ENCODE results near the gene TRIM5.
"Not testable (repeated sequence)": the region's sequence is repeated elsewhere in the genome, so short reads cannot be mapped to it uniquely, and the experiment has no call there.

Gene TRIM5

DNA sequence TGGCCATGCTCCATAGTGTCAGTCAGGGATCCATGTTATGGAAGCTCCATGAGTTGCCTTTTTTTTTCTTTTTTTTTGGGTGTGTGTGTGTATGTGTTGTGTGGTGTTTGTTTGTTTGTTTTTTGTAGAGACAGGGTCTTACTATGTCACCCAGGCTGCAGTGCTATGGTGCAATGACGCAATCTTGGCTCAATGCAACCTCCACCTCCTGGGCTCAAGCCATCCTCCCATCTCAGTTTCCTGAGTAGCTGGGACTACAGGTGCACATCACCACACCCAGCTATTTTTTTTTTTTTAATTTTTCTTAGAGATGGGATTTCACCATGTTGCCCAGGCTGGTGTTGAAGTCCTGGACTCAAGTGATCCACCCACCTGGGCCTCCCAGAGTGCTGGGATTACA, 3.6 kb upstream of the TRIM5 start:
- no peak for DNase-seq

DNA sequence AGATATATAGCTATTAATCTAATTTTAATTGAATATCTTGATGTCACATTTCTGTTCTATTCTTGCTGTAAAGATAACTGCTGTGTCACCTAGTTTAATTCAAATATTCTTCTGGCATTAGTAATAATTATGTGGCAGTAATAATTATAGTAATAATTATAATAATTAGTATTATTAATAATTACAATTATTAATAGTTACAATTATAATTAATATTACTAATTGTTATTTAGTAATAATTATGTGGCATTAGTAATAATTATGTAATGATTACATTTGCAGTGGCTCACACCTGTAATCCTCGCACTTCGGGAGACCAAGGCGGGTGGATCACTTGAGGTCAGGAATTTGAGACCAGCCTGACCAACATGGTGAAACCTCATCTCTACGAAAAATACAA, 1.6 kb upstream of the TRIM5 start:
- DNase-seq, result no peak

DNA sequence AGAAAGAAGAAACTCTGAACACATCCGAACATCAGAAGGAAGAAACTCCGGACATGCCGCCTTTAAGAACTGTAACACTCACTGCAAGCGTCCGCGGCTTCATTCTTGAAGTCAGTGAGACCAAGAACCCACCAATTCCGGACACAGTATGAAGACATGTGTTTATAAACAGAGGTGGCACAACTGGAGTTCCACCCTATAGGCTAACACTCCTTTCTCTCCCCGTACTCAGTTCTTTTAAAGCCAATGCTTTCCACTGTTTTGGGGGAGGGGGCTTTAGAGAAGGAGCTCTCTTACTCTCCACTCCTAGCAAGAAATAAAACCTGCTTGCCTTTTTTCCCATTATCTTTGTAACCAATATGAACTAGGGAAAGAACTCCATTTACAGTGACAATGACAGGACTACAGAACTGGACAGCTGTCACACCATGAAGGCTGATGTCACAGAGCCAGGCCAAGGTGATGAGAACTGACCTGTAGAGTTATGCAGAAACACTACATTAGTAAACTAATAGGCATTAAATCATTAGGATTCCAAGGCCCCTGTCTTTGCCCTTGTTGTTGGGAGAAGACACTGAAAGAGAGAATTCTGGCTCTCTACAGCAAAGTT, 733 bp downstream of the TRIM5 start:
- no peak for DNase-seq

DNA sequence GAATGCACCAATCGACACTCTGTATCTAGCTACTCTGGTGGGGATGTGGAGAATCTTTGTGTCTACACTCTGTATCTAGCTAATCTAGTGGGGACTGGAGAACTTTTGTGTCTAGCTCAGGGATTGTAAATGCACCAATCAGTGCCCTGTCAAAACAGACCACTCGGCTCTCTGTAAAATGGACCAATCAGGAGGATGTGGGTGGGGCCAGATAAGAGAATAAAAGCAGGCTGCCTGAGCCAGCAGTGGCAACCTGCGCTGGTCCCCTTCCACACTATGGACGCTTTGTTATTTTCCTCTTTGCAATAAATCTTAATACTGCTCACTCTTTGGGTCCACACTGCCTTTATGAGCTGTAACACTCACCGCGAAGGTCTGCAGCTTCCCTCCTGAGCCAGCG, 1.3 kb downstream of the TRIM5 start:
- not testable (repeated sequence) for DNase-seq

DNA sequence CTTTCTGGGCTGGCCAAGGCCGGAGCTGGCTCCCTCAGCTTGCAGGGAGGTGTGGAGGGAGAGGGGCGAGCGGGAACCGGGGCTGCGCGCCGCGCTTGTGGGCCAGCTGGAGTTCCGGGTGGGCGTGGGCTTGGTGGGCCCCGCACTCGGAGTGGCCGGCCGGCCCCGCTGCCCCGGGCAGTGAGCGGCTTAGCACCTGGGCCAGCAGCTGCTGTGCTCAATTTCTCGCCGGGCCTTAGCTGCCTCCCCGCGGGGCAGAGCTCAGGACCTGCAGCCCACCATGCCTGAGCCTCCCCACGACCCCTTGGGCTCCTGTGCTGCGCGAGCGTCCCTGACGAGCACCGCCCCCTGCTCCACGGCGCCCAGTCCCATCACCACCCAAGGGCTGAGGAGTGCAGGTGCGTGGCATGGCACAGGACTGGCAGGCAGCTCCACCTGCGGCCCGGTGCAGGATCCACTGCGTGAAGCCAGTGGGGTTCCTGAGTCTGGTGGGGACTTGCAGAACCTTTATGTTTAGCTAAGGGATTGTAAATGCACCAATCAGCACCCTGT, 1.9 kb downstream of the TRIM5 start:
- DNase-seq, result not testable (repeated sequence)

DNA sequence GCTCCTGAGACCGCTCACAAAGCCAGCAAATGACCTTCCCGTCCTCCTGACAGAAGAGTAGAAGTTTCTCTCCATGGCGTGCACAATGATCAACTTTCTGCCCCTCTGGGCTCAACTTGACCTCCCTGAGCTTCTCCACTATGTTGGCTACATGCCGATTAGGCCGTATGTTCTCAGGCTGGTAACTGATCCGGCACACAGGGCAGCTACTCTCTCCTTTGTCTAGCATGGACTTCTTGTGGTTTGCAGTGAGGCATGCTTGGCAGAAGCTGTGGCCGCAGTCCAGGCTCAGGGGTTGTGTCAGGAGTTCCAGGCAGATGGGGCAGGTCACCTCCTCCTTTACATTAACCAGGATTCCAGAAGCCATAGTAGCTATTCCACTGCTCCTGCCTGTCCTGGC, 5.1 kb downstream of the TRIM5 start:
- no peak for DNase-seq

DNA sequence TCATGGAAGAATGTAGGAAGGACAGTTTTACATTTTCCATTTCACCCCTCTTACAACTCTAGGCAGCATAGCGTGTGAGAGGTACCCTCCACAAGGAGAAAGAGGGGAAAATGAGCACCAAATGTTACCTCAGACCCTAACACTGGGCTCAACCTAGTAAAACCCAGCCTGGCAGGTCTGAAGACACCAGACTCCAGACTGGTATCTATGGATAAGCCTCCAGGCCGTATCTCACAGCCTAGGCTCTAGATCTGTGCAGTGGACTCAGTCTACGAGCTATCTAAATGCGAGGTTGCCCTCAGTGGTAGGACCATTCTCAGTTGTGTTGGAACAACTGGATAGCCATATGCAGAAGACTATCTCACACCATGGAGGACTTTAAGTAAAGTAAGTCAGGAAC, 10.5 kb downstream of the TRIM5 start:
- no peak for DNase-seq

DNA sequence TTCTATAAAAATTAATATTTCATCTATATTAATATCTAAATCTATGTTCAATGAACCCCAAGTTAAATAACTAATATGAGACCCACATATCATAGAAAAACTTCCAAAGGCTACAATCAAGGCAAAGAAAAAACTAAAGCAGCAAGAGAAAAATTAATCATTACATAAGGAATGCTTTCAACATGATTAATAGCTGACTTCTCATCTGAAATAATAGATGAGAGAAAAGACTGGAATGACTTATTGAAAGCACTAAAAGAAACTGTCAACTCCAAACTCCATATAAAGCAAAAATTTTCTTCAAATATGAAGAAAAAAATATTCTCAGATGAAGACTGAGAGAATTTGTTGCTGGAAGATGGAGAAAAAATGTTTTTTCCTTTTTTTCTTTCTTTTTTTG, 13.0 kb downstream of the TRIM5 start:
- DNase-seq, result no peak

DNA sequence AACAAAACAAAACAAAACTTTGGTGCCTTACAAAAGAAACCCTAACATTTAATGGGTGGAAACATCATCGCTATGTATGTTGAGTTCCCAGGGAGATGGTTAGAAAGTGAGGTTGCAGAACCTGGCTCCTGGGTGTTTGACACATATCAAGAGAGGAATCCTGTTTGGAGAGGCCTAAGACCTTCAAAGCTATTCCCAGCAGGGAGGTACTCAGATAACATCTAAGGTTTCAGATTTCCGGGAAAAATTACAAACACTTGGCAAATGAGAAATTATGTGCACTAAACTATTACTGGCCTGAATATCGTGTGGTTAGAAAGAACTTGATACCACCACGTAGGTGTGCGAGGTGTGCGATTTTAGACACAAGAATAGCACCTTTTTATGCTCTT, 18.5 kb downstream of the TRIM5 start:
- DNase-seq, result no peak

DNA sequence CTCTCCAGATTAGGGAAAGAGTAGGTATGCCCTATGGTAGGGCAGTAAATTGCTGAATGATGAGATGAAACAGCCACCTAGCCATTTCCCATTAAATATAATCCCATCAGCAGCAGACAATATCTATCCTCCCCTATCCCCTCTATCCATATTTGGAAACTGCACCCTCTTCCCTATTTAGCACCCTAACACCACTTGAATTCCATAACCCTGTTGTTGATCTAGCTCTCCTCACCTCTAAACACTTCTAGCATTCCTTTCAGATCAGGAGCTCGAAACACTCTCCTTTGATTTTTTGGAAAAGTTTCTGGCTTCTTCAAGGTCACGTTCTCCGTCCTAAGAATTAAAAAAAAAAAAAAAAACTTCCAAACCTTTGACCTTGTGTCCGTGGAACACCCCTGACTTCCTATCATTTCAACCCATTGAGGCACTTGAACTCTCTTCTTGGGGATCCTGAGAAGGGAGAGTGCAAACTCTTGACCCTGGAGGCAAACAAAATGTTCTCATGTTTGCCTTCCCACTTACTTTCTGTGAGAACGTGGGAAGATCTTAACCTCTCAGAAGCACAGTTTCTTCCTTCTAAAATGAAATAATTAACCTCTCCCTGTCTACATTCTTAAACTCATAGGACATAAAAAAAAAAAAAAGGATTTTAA, 19.0 kb downstream of the TRIM5 start:
- no peak for DNase-seq

DNA sequence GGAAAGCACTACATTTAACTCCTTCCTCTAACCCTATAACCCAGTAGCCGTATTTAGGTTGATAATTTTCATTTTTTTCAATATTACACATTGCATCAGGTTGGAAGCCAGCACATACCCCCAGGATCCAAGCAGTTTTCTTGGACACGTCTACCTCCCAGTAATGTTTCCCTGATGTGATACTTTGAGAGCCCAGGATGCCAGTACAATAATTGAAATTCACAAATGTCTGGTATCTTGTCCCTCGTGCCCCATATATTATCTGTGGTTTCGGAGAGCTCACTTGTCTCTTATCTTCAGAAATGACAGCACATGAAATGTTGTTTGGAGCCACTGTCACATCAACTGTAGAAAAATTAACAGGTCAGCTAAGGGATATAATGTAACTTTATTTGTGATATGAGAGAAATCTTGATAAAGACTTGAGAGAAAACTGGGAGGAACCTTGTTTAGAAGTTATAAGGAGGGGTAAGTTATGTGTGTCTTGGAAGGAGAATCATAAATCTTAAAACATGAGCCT, 19.8 kb downstream of the TRIM5 start:
- DNase-seq, result no peak

DNA sequence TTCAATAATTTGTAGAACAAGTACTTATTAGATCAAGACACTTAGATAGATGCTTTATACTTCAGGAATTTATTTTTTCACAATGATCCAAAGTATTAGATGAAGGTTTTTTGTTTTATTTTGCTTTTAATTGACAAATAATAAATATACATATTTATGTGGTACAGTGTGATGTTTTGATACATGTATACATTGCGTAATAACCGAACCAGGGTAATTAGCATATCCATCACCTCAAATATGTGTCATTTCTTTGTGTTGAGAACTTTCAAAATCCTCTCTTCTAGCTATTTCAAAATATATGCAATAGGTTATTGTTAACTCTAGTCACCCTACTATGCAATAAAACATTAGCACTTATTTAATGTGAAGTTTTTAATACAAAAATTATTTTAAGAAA, 21.4 kb downstream of the TRIM5 start:
- DNase-seq, result no peak

DNA sequence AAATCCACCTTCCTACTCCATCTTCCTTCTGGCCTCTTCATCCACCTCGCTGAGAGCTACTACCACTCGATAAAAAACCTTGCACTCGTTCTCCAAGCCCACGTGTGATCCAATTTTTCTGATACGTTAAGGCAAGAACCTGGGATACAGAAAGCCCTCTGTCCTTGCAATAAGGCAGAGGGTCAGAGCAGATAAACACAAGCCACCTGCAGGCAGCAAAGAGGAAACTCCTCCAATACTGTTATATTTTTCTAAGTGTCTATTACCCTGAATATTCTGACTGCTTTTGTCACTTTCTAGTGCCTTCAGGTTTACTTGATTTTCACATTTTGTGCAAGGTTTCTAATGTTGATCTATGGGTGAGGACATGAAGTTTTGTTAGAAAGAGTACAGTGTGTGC, 26.6 kb downstream of the TRIM5 start:
- DNase-seq, result no peak

DNA sequence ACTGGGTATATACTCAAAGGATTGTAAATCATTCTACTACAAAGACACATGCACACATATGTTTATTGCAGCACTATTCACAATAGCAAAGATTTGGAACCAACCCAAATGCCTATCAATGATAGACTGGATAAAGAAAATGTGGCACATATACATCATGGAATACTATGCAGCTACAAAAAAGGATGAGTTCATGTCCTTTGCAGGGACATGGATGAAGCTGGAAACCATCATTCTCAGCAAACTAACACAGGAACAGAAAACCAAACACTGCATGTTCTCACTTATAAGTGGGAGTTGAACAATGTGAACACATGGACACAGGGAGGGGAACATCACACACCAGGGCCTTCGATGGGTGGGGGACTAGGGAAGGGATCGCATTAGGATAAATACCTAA, 27.9 kb downstream of the TRIM5 start:
- DNase-seq, result not testable (repeated sequence)

DNA sequence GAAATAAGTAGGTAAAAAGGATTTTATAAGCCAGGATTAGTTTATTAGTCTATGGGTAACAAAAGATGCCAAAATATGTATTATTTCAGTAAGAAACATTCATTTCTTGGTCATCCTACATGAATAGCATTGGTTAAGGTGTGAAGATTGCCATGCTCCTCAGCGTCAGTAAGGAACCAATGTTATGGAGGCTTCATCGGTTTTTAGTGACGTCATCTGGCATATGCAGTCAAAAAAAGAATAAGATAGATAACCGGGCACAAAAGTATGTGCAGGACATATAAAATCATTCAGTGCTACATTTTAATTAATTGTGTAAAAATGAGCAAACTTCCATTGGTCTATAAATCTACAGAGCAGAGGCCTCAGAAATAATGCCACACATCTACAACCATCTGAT, 29.4 kb downstream of the TRIM5 start:
- no peak for DNase-seq

DNA sequence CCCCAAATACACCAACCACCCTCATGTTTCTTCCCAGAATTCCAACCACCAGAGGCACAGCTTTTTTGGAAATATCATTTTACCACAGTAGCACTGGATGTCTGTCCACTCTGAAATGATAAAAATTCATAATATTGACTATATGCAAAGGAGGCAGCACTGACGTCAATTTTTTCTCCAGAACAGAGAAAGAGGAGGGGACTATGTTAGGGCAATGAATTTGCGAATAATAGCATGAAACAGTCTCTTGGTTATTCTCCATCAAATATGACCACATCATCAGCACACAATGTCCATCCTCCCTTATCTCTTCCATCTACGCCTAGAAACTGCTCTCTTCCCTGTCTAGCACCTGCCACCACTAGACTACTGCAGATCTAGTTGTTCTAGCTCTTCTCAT, 38.7 kb downstream of the TRIM5 start:
- DNase-seq, result no peak

DNA sequence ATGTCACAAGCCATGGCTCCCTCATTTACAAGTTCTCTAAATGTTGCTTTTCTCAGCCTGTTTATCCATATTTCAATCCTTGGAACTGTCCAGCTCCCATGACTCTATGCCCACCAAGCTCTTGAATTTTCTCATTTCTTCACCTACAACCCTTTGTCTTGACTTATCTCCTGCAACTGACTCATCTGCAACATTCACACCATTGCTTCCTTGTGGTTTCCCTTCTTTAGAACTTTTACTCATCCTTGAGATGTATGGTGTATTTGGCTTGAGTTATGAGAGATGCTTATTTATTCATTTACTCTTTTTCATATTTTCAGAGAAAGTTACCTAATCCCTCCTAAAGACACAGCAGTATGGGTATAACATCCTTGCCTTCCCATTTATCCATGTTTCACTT, 41.3 kb downstream of the TRIM5 start:
- no peak for DNase-seq

DNA sequence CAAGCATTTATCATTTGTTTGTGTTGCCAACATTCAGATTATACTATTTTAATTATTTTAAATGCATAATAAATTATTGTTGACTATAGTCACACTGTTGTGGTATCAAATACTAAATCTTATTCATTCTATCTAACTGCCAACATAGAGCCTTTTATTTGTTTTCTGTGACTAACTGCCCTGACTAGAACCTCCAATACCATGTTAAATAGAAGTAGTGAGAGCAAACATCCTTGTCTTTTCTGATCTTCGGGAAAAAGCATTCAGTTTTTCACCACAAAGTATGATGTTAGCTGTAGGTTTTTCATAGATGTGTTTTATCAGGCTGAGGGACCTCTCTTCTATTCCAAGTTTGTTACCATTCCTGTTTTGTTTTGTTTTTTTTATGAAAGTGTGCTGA, 44.9 kb downstream of the TRIM5 start:
- no peak for DNase-seq

DNA sequence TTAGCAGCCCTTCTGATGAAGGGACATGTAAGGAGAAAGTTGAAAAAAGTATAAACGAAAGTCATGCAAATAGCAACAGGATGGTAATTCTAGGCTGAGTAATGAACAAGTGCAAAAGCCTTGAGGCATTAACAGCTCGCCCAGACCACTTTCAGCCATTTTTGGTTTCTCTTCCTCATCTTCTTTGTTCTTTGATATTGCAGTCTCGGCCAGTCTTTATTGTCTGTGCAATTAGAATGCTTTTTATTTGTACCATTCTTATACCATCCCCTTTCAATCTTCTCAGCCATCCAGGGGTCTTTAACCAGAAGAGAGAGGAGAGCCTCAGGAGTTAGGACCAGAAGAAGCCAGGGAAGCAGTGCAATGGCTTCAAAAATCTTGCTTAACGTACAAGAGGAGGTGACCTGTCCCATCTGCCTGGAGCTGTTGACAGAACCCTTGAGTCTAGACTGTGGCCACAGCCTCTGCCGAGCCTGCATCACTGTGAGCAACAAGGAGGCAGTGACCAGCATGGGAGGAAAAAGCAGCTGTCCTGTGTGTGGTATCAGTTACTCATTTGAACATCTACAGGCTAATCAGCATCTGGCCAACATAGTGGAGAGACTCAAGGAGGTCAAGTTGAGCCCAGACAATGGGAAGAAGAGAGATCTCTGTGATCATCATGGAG, 52.8 kb downstream of the TRIM5 start:
- no peak for DNase-seq

DNA sequence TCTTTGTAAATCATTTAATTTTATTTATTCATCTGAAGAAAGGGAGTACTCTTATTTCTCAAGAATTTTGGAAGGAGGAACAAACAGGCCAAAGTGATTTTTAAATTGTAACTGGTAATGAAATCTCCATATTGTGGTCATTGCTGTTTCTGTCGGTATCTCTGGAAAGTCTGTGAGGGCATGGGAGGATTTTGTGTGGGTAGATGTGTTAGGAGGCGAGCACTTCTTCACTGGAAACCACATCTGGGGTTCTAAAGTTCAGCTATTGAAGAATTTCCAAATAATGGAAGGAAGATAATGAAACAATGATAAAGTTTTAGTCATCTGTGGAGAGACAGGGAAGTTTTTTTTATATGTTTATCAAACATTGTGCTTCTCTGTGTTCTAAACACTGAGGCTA, 53.5 kb downstream of the TRIM5 start:
- DNase-seq, result no peak

DNA sequence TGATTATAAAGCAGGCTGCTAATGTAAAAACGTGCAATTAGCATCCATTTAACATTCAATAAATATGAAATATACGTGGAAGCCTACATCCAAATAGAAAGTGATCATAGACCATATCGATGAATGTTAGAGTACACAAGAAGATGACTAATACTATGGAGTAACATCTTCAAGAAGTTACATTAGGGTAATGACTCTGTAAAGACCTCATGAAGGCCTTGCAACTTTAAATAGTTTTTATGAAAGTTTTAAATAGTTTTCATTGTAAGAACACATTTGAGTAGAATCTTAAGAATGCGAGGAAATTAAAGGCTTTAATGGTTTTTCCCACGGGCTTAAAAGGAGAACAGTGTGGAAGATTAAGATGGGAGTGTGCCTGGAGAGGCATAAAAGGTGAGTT, 58.7 kb downstream of the TRIM5 start:
- DNase-seq, result no peak

DNA sequence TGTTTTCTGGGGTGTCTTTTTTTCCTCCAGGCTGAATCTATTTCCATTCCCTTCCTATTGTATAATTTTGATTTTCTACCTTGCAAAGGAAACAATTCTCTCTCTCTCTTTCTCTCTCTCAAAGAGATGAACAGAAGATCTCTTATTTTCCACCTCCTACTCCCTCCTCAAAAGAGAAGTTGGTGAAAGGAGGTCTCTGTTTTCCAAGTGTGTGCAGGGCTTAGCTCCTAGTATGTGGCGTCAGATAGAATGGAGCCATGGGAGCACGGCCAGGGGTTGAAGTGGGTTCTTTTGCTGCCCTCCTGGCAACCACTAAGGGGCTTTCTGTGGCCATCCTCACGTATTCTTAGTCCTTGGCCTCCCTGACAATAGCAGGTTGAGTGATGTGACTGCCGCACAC, 59.6 kb downstream of the TRIM5 start:
- no peak for DNase-seq

DNA sequence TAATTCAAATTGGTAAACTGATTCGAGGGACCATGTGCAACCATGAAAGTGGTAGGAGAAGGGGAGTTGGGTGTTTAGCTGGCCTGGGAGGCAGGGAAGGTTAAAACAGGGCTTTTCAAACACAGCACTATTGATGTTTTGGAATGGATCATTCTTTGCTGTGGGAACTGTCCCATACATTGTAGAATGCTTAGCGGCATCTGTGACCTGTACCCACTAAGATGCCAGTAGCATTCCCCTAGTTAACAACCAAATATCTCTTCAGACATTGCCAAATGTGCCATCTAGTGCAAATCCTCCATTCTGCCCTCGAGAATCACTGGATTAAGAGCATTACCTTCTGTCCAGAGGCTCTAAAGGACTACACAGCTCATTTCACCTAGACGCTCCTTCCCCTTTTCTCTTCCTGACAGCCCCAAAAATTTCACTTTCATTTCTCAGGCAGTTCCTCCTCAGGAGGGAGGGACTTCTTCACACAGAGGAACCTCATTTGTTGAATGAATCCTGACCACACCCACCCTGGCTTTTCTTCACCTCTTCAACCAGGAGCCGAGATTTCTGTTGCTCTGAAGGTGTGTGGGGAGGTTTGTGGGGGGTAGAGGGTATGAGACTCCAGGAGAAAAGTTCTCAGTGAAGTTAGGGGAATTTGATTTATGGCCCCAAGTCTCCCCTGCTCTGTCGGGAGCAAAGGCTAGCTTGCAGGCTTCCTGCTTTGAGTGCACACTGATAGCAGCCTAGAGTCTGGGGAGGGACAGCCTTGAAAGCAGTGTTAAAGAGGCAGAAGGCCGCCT, 60.2 kb downstream of the TRIM5 start, which contains the start of gene TRIM34:
Gene TRIM34, plus strand, starts transcription at position 513 of the 791 bp plus-strand sequence. CDS start 7,331 bp downstream, outside the sequence.
- DNase-seq, result no peak
